Kidney epithelial cell (primary cell): Measurements from ENCODE around the gene LMAN1. TPM values are rescaled to one million over a fixed set of nuclear protein-coding genes. Genes with fewer than 3 reads are reported as not detected.

Experiments
- DNase-seq: peaks from one replicate; pipeline ENCODE4 v3.0.0-alpha.2; 2010; ENCODE audit warnings: low read depth
- H3K27me3 ChIP-seq: 2 replicates; pipeline ENCODE4 v1.6.0; 2011; ENCODE audit warnings: low read length; ENCODE audit not compliant: control insufficient read depth, insufficient read depth
- H3K36me3 ChIP-seq: 2 replicates; pipeline ENCODE4 v1.5.1; 2011; ENCODE audit warnings: low read length; ENCODE audit not compliant: control insufficient read depth, insufficient read depth
- H3K4me3 ChIP-seq: 2 replicates; pipeline ENCODE4 v1.5.1; 2011; ENCODE audit warnings: low read depth, mild to moderate bottlenecking, control low read depth, low read length
- CTCF ChIP-seq: IDR thresholded peaks from 2 replicates; pipeline ENCODE4 v1.5.1; 2011; ENCODE audit warnings: mild to moderate bottlenecking, moderate library complexity, low read length, control low read depth, inconsistent platforms; ENCODE audit not compliant: insufficient read depth, poor library complexity, severe bottlenecking
- total RNA-seq: library from RNA; depleted of rRNA; stranded (reverse); fragments of >200 nt; gene quantifications from 2 replicates; pipeline ENCODE4 v1.2.3, GENCODE V29; 2015

LMAN1 gene
- total RNA-seq, 1 donor from 2014 or later: 118 TPM

- Histone ChIP-seq H3K4me3 (peak overlapping the region; percentile 70), H3K27me3 (no peaks in the 10 kb centered on the region), H3K36me3 (no peaks in the 10 kb centered on the region)
- peak; percentile 53 for DNase-seq
- TF ChIP-seq CTCF: no peak
Observed at GRCh38 chr18:59357928-59358327, 1.1 kb downstream of the LMAN1 start.

- Histone ChIP-seq H3K4me3 (no peak overlapping the region), H3K36me3 (no peaks in the 10 kb centered on the region), H3K27me3 (no peaks in the 10 kb centered on the region)
- no peak for TF ChIP-seq CTCF
- no peak for DNase-seq
Observed at GRCh38 chr18:59354731-59355130, 4.3 kb downstream of the LMAN1 start.

- TF ChIP-seq CTCF: no peak
- DNase-seq: no peak
Observed at GRCh38 chr18:59353079-59353680, 5.9 kb downstream of the LMAN1 start.

GRCh38 chr18:59352250-59352855 lies 6.7 kb downstream of the LMAN1 start:
- Histone ChIP-seq H3K36me3 (peaks cover 2% of the 10 kb centered on the region), H3K27me3 (no peaks in the 10 kb centered on the region), H3K4me3 (no peak overlapping the region)
- DNase-seq: no peak
- no peak for TF ChIP-seq CTCF

More at GRCh38 chr18:59353079-59353680, 5.9 kb downstream of the LMAN1 start:
- H3K4me3 ChIP-seq: no peak overlapping the region
- peaks cover 2% of the 10 kb centered on the region for H3K36me3 ChIP-seq
- H3K27me3 ChIP-seq: no peaks in the 10 kb centered on the region

GRCh38 chr18:59345556-59345955 lies 13.5 kb downstream of the LMAN1 start:
- TF ChIP-seq CTCF: no peak
- H3K36me3 ChIP-seq: peaks cover 2% of the 10 kb centered on the region
- no peak for DNase-seq
- H3K4me3 ChIP-seq: no peak overlapping the region
- H3K27me3 ChIP-seq: no peaks in the 10 kb centered on the region

- H3K36me3 ChIP-seq: peaks cover 2% of the 10 kb centered on the region
- no peak overlapping the region for H3K4me3 ChIP-seq
- TF ChIP-seq CTCF: no peak
- DNase-seq: no peak
- no peaks in the 10 kb centered on the region for H3K27me3 ChIP-seq
Observed at GRCh38 chr18:59344996-59345395, 14.1 kb downstream of the LMAN1 start.
